AG09309 (cell line): ENCODE measurements around the gene SKA2.
A peak's percentile ranks its signal among the peaks of the same experiment; 100 is the strongest.
"Not testable (repeated sequence)": the region's sequence is repeated elsewhere in the genome, so short reads cannot be mapped to it uniquely, and the experiment has no call there.

ENCODE experiments used
- DNase-seq: peaks from one replicate; pipeline ENCODE4 v3.0.0-alpha.2; 2010; ENCODE audit warnings: low read depth
- H3K4me3 ChIP-seq: 2 replicates; pipeline ENCODE4 v1.5.1; 2011; ENCODE audit warnings: mild to moderate bottlenecking, low read depth, low read length, moderate library complexity; ENCODE audit not compliant: control insufficient read depth
- CTCF ChIP-seq: IDR thresholded peaks from 2 replicates; pipeline ENCODE4 v1.5.1; 2011; ENCODE audit warnings: mild to moderate bottlenecking, low read depth, low read length, inconsistent platforms; ENCODE audit not compliant: insufficient read depth, control insufficient read depth; ENCODE audit errors: missing control alignments

Gene SKA2

GRCh38 chr17:59093702-59094231 is 61.2 kb downstream of the SKA2 start:
- no peak overlapping the region for H3K4me3 ChIP-seq
- no peak for TF ChIP-seq CTCF
- DNase-seq: peak; percentile 94

GRCh38 chr17:59093145-59093701 is 61.8 kb downstream of the SKA2 start:
- no peak for DNase-seq
- TF ChIP-seq CTCF: no peak
- no peak overlapping the region for H3K4me3 ChIP-seq

- not testable (repeated sequence) for H3K4me3 ChIP-seq, DNase-seq
Measured at GRCh38 chr17:59090593-59090992, 64.4 kb downstream of the SKA2 start.

- TF ChIP-seq CTCF: no peak
- H3K4me3 ChIP-seq: no peak overlapping the region
- DNase-seq: no peak
Measured at GRCh38 chr17:59084154-59084553, 70.8 kb downstream of the SKA2 start.

GRCh38 chr17:59074494-59074893 is 80.5 kb downstream of the SKA2 start:
- TF ChIP-seq CTCF: no peak
- H3K4me3 ChIP-seq: no peak overlapping the region
- DNase-seq: peak; percentile 18

GRCh38 chr17:59073972-59074371 is 81.0 kb downstream of the SKA2 start:
- TF ChIP-seq CTCF: no peak
- no peak for DNase-seq
- no peak overlapping the region for H3K4me3 ChIP-seq

GRCh38 chr17:59069856-59070255 is 85.1 kb downstream of the SKA2 start:
- TF ChIP-seq CTCF: no peak
- no peak for DNase-seq
- H3K4me3 ChIP-seq: no peak overlapping the region
